Large intestine (tissue), 3 donors: Measurements from ENCODE around the gene CACNA1C. TPM values are rescaled to one million over a fixed set of nuclear protein-coding genes. Genes with fewer than 3 reads are reported as not detected.

ENCODE experiments used
- DNase-seq, 2 donors: peaks; one replicate each; pipeline versions ENCODE4 v3.0.0 to v3.0.0-alpha.2; 2013
- H3K27ac ChIP-seq: one replicate; pipeline ENCODE4 v1.5.1; 2013; ENCODE audit warnings: low read length
- H3K27me3 ChIP-seq: 2 replicates; pipeline ENCODE4 v1.6.1; 2013; ENCODE audit warnings: low read length; ENCODE audit not compliant: control insufficient read depth, insufficient read depth
- H3K36me3 ChIP-seq: 2 replicates; pipeline ENCODE4 v1.6.1; 2013; ENCODE audit warnings: low read length; ENCODE audit not compliant: control insufficient read depth, insufficient read depth
- H3K4me1 ChIP-seq: one replicate; pipeline ENCODE4 v1.6.1; 2013; ENCODE audit warnings: low read length; ENCODE audit not compliant: control insufficient read depth, insufficient read depth
- H3K4me3 ChIP-seq: one replicate; pipeline ENCODE4 v1.5.1; 2013; ENCODE audit warnings: low read length
- H3K9me3 ChIP-seq: one replicate; pipeline ENCODE4 v1.6.1; 2013; ENCODE audit warnings: mild to moderate bottlenecking, low read depth, low read length, moderate library complexity; ENCODE audit not compliant: control insufficient read depth
- WGBS: methylation state at CpG from one replicate; pipeline ENCODE4 v1.1.5; 2013; ENCODE audit warnings: low lambda C conversion rate; ENCODE audit not compliant: insufficient coverage; 5-methylcytosine and 5-hydroxymethylcytosine counted together
- polyA plus RNA-seq: library from polyadenylated mRNA; unstranded; fragments of 120-200 nt; gene quantifications from one replicate; pipeline ENCODE4 v1.2.1, GENCODE V29; 2013

The CACNA1C gene
- polyA plus RNA-seq, 1 donor, result 5.9 TPM

DNA sequence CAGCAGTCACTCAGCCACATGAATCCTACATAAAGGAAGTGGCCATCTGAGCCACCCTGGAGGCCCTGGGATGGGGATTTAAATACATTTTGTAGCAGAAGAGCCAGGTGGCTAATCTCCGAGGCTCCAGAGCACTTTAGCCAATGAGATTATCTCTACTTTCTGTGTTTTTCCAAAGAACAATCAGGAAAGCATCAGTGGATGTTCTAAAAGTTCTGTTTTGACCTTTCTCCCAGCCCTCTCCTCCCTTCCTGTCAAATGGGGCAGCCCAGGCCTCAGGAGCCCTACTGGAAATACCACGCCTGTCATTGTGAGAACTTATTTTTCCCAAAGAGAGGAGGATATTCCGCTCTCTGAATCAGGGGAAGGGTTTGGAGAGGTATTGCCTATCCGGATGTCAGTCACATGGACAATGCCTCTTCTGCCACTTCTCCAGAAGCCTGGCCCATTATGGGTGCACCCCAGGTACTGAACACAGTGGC is 405.2 kb downstream of the CACNA1C start:
- no peaks in the 10 kb centered on the region for H3K27me3 ChIP-seq
- no peaks in the 10 kb centered on the region for H3K9me3 ChIP-seq
- H3K27ac ChIP-seq, result no peak overlapping the region
- H3K4me1 ChIP-seq, result no peaks in the 10 kb centered on the region
- no peaks in the 10 kb centered on the region for H3K36me3 ChIP-seq
- H3K4me3 ChIP-seq, result no peak overlapping the region
- DNase-seq, result no peak
- WGBS, result no CpG with 5 or more reads among the region's 4 CpGs

DNA sequence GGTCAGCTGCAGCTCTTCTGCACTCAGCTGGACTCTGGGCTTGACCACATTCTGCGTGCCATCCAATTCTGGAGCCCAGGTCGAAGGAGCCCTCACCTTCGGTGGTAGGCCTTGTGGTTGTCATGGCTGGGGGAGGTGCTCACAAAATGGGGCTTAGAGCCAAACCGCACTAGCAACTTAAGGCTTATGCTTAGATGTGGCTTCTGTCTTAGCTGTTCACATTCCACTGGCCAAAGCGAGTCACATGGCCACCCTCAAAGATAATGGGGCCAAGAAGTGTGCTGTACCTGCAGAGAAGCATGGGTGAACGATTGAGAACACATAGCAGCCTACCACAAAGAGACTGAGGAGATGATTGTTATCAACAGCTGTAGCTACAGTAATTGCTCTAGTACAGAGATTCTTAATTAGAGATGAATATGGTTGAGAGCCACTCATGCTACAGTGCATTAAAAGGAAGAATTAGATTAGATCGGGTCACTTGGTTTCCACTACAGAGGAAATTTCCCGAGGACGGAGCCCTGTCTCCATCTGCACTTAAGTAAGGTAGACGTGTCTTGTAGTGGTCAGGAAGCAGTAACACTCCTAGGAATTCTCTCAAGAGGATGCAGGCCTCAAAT is 407.4 kb downstream of the CACNA1C start:
- H3K27me3 ChIP-seq, result no peaks in the 10 kb centered on the region
- DNase-seq, result no peak
- H3K9me3 ChIP-seq, result no peaks in the 10 kb centered on the region
- H3K27ac ChIP-seq, result no peak overlapping the region
- WGBS, result no CpG with 5 or more reads among the region's 10 CpGs
- no peak overlapping the region for H3K4me3 ChIP-seq
- H3K36me3 ChIP-seq, result no peaks in the 10 kb centered on the region
- H3K4me1 ChIP-seq, result no peaks in the 10 kb centered on the region

DNA sequence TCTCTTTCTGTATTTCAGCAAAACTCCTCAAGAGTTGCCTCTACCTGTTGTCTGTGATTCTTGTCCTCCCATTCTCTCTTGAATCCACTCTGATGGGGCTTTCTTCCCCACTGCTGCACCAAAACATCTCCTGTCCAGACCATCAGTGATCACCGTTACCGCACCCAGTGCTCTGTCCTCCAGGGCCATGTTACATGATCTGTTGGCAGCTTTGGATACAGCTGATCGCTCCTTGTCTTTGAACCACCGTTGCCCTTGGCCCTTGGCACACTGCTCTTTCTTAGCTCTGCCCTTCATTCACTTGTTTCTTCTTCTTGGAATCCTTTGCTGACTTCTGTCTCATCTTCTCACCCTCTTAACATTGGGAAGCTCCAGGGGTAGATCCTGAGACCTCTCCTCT is 408.3 kb downstream of the CACNA1C start:
- H3K27me3 ChIP-seq, result no peaks in the 10 kb centered on the region
- no peaks in the 10 kb centered on the region for H3K9me3 ChIP-seq
- WGBS, result no CpG with 5 or more reads among the region's 4 CpGs
- H3K4me1 ChIP-seq, result no peaks in the 10 kb centered on the region
- H3K27ac ChIP-seq, result no peak overlapping the region
- no peaks in the 10 kb centered on the region for H3K36me3 ChIP-seq
- DNase-seq, result no peak
- H3K4me3 ChIP-seq, result no peak overlapping the region

DNA sequence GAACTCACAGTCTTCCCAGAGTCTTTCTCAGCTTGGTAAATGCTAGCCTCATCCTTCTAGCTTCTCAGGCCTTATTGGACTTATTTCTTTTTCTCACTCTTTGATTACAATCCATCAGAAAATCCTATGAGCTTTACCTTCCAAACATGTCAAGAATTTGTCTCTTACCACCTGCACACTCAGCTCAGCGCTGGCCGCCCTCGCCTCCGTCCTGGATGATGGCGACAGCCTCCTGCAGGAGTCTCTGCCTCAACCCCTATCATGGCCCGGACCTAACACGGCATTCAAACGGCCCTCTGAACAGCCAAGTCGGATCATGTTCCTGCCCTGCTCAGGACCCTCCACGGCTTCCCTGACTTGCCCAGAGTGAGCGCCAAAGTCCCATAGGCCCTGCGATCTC is 408.9 kb downstream of the CACNA1C start:
- Histone ChIP-seq H3K4me3 (no peak overlapping the region), H3K27me3 (no peaks in the 10 kb centered on the region), H3K9me3 (no peaks in the 10 kb centered on the region), H3K4me1 (no peaks in the 10 kb centered on the region), H3K27ac (no peak overlapping the region), H3K36me3 (no peaks in the 10 kb centered on the region)
- WGBS, result no CpG with 5 or more reads among the region's 12 CpGs
- DNase-seq, result no peak

DNA sequence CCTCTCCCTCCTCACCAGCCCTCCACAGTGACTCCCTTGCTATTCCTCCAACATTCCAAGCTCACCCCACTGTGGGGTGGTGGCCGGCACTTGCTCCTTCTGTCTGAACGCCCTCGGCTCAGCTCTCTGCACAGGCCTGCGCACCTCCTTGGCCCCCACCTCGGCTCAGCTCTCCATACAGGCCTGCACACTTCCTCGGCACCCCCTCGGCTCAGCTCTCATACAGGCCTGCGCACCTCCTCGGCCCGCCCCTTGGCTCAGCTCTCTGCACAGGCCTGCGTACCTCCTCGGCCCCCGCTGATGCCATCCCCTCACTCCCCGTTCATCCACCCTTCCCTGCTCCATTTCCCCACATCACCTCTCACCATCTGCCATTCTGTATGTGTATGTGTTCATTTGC is 409.3 kb downstream of the CACNA1C start:
- H3K27me3 ChIP-seq, result no peaks in the 10 kb centered on the region
- no peaks in the 10 kb centered on the region for H3K9me3 ChIP-seq
- no peak overlapping the region for H3K4me3 ChIP-seq
- no peaks in the 10 kb centered on the region for H3K36me3 ChIP-seq
- no peaks in the 10 kb centered on the region for H3K4me1 ChIP-seq
- no peak overlapping the region for H3K27ac ChIP-seq
- WGBS, result 100% methylated on average over 2 of the region's 14 CpGs
- DNase-seq, result no peak

DNA sequence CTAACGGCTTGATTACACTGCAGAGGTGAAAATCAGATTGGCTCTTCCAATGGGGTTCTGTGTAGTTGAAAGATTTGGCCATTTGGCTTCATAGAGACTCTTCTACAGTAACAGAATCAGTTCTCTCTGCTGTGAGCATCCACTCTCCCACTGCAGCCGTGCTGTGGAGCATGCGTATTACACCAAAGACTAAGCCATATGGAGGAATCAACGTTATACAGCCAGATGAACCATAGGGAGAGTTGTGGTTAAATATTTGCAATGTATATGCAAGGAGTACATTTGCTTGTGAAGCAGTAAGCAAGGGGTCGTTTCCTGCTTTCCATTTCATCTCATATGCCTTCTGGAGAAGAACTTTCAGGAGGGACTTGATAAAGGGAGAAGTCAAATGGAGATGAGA is 410.9 kb downstream of the CACNA1C start:
- no peak for DNase-seq
- H3K27ac ChIP-seq, result no peak overlapping the region
- no peaks in the 10 kb centered on the region for H3K9me3 ChIP-seq
- no CpG with 5 or more reads among the region's 5 CpGs for WGBS
- H3K36me3 ChIP-seq, result no peaks in the 10 kb centered on the region
- no peak overlapping the region for H3K4me3 ChIP-seq
- no peaks in the 10 kb centered on the region for H3K4me1 ChIP-seq
- H3K27me3 ChIP-seq, result no peaks in the 10 kb centered on the region

DNA sequence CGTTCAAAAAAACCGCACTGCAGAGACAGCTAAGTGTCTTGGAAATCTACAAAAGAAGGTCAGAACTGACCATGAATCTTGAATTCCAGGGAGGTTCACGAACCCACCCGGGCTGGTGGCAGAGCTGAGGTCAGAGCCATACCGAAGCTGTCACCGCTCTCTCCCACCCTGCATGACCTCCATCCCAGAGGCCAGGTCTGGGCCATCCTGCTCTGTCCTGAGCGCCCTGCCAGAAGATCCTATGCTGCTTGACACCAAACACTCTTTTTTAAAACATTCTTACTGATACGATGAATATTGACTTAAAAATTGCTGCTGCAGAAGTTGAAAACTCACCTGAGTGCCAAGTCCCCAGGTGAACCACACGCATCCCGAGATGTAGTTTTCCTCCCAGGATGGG is 412.9 kb downstream of the CACNA1C start:
- H3K27me3 ChIP-seq, result no peaks in the 10 kb centered on the region
- H3K27ac ChIP-seq, result no peak overlapping the region
- WGBS, result 100% methylated on average over 1 of the region's 10 CpGs
- no peak overlapping the region for H3K4me3 ChIP-seq
- no peaks in the 10 kb centered on the region for H3K9me3 ChIP-seq
- H3K4me1 ChIP-seq, result no peaks in the 10 kb centered on the region
- no peaks in the 10 kb centered on the region for H3K36me3 ChIP-seq
- DNase-seq, result no peak

DNA sequence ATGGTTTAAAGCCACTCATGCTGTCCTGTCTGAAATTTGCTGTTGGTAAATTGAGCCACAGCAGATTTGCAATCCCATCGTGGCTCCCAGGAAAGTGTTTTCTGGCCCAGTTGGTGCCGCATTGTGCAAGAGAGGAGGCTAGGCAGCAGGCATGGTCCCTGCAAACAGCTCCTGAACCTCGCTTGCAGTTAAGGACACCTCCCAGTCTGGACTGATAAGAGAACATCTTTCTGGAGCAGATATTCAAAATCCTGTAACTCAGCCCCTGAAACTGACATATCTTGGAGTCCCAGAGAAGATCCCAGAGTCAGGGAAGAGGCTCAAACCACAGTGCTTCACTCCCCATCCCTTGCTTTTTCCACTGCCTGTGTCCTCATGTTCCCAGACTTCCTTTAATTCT is 413.4 kb downstream of the CACNA1C start:
- Histone ChIP-seq H3K27ac (no peak overlapping the region), H3K27me3 (no peaks in the 10 kb centered on the region), H3K36me3 (no peaks in the 10 kb centered on the region), H3K4me1 (no peaks in the 10 kb centered on the region), H3K9me3 (no peaks in the 10 kb centered on the region), H3K4me3 (no peak overlapping the region)
- DNase-seq, result no peak
- WGBS, result no CpG with 5 or more reads among the region's 3 CpGs

DNA sequence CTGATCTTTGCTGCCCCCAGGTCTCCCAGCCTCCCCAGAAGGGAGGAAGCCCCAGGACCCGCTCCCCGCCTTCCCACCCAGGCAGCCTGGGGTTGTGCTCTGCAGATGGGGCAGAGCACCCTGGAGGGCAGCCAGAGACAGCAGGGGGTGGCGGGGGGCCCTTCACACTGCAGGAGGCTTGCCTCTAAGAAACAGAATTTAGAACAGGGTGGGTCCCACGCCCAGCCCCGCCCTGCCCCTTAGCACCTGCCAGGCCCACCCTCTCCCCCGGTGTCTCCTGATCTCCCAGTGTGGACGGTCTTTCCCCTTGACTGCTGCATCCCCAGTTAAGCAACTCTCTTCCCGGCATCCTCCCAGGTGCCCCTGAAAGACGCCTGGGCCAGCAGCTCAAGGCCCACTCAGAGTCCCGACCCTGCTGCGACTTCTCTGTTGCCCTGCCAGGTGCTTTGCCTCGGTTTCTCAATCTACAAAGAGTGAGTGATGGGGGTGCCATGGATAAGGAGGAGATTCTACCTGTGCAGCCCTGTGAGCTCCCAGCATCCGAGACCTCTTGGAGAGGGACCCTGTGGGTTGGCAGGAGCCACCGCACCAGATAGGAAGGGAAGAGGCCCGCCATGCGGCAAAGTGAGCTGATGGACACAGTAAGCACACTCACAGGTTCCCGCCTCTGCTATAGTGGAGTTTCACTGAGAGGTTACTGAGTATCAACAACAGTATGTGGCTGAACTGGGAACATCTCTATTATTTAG is 414.8 kb downstream of the CACNA1C start:
- no peaks in the 10 kb centered on the region for H3K4me1 ChIP-seq
- no peaks in the 10 kb centered on the region for H3K27me3 ChIP-seq
- no peak overlapping the region for H3K27ac ChIP-seq
- no peak for DNase-seq
- no peaks in the 10 kb centered on the region for H3K9me3 ChIP-seq
- no peak overlapping the region for H3K4me3 ChIP-seq
- H3K36me3 ChIP-seq, result no peaks in the 10 kb centered on the region
- no CpG with 5 or more reads among the region's 17 CpGs for WGBS

DNA sequence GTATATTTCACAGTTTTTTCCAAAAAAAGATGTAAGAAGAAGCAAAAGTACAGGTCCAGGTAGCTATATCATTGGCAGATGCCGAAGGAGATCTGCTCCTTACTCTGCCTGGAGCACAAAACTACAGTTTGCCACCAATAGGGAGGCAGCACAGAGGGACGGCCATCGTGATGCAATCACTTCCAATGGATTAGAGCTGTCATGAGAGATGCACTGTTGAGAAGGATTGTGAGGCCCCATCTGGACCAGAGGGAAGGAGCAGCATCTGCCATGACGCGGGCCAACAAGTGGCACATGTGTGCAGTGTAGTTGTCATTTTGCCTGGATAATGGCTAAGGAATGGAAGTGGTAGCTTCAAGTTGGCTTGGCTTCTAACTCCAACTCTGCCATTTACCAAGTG is 423.2 kb downstream of the CACNA1C start:
- Histone ChIP-seq H3K4me1 (no peaks in the 10 kb centered on the region), H3K36me3 (no peaks in the 10 kb centered on the region), H3K9me3 (no peaks in the 10 kb centered on the region), H3K27ac (no peak overlapping the region), H3K27me3 (no peaks in the 10 kb centered on the region), H3K4me3 (no peak overlapping the region)
- no peak for DNase-seq
- WGBS, result 100% methylated on average over 1 of the region's 5 CpGs
